Muscle layer of duodenum (tissue), 2 donors: ENCODE results near the gene B4GAT1.
"Not testable (repeated sequence)": the region's sequence is repeated elsewhere in the genome, so short reads cannot be mapped to it uniquely, and the experiment has no call there.

Source experiments
- H3K27ac ChIP-seq: one replicate; pipeline ENCODE4 v1.7.0; 2013; ENCODE audit warnings: mild to moderate bottlenecking, low read length
- H3K27me3 ChIP-seq: one replicate; pipeline ENCODE4 v1.7.0; 2013; ENCODE audit warnings: low read depth, mild to moderate bottlenecking, control low read depth, low read length
- H3K36me3 ChIP-seq, 2 donors: one replicate each; pipeline ENCODE4 v1.7.0; 2013; ENCODE audit warnings: low read length in 2 of 2, control low read depth in 1 of 2, mild to moderate bottlenecking in 1 of 2; ENCODE audit not compliant: insufficient read depth in 2 of 2, control insufficient read depth in 1 of 2
- H3K4me1 ChIP-seq, 2 donors: one replicate each; pipeline ENCODE4 v1.7.0; 2013; ENCODE audit warnings: low read length in 2 of 2, mild to moderate bottlenecking in 2 of 2, control low read depth in 1 of 2, moderate library complexity in 1 of 2; ENCODE audit not compliant: insufficient read depth in 2 of 2, control insufficient read depth in 1 of 2
- H3K4me3 ChIP-seq, 2 donors: one replicate each; pipeline ENCODE4 v1.7.0; 2013; ENCODE audit warnings: low read length in 2 of 2, low read depth in 1 of 2, mild to moderate bottlenecking in 1 of 2
- H3K9me3 ChIP-seq, 2 donors: one replicate each; pipeline ENCODE4 v1.7.0; 2013; ENCODE audit warnings: low read length in 2 of 2, control low read depth in 1 of 2, mild to moderate bottlenecking in 1 of 2; ENCODE audit not compliant: control insufficient read depth in 1 of 2
- donor health status: healthy.

B4GAT1 gene

DNA sequence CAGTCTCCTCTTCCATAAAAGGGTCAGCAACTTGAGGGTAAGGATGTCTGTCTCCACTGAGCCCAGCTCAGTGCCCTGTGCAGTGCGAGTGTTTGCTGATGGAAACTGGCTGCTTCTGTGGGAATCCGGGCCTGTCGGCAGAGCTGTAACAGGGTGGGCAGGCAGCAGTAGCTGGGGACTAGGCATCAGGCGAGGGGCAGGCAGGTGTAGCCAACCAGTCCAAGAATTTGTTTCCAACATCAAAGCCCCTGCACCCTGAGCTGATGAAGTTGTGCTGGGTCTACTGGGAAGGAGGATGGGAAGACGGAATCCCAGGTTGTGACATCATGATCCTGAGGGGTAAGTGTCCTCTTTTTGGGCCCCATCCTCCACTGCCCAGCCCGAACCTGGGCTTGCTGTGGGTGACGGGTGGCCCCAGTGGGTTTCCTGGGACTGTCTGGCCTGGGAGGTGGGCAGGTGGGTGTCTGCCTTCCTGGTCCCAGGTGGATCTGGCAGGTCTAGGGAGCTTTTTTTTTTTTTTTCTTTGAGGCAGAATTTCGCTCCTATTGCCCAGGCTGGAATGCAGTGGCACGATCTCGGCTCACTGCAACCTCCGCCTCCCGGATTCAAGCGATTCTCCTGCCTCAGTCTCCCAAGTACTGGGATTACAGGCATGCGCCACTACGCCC lies 13.1 kb upstream of the B4GAT1 start:
- Histone ChIP-seq H3K4me3 (no peak overlapping the region), H3K27me3 (no peaks in the 10 kb centered on the region), H3K27ac (no peak overlapping the region), H3K4me1 (no peaks in the 10 kb centered on the region), H3K9me3 (no peaks in the 10 kb centered on the region), H3K36me3 (no peaks in the 10 kb centered on the region)

DNA sequence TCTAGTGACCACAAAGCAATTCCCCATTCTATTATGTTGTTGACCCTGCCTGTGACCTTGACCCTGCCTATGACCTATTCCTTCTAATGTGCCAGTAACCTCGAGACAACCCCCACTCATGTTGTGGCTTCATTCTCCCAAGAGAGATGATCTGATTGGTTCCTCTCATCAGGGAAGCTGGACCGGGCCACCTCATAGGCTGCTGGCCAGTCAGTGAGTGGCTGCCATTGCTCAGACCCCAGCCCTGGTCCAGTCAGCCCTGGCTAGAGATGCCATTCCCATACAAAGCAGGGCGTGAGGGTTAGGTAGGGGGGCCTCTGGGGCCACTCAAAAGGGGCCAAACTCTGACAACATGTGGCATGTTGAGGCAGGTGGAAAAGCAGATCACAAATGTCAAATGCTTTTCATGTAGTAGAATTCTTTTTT lies 12.2 kb upstream of the B4GAT1 start:
- H3K27me3 ChIP-seq, result no peaks in the 10 kb centered on the region
- no peak overlapping the region for H3K4me3 ChIP-seq
- H3K27ac ChIP-seq, result no peak overlapping the region
- H3K9me3 ChIP-seq, result no peaks in the 10 kb centered on the region
- no peaks in the 10 kb centered on the region for H3K36me3 ChIP-seq
- no peaks in the 10 kb centered on the region for H3K4me1 ChIP-seq

DNA sequence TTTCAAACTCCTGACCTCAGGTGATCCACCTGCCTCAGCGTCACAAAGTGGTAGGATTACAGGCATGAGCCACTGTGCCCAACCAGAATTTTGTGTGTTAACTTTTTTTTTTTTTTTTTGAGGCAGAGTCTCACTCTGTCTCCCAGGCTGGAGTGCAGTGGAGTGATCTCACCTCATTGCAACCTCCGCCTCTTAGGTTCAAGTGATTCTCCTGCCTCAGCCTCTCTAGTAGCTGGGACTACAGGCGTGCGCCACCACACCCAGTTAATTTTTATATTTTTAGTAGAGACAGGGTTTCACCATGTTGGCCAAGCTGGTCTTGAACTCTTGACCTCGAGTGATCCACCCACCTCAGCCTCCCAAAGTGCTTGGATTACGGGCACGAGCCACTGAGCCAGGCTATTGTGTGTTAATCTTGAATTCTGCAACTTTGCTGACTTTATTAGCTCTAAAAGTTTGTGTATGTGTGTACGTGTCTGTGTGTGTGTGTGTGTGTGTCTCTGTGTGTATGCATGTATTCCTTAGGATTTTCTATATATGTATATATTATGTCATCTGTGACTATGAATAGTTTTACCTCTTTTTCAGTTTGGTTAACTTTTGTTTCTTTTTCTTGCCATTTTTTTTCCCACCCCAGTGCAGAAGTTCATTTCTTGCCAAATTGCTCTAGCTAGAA lies 3.3 kb upstream of the B4GAT1 start:
- not testable (repeated sequence) for H3K36me3 ChIP-seq, H3K9me3 ChIP-seq, H3K27me3 ChIP-seq, H3K4me3 ChIP-seq
- peak overlapping the region; percentile 73 for H3K27ac ChIP-seq
- peaks cover 8 to 19% of the 10 kb centered on the region in 2 donors for H3K4me1 ChIP-seq

DNA sequence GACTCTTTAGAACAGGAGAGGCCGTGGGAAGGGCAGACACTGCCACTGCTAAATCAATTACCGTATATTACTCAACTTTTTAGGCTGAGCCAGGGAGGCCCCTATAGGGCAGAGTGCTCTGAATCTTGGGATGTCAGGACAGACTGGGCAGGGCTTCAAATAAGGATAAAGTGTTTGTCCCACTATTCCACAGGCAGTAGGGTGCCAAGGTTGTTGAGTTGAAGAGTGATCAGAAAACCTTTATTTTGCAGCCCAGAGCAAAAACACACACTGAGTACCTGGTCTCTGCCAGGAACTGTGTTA lies 1.6 kb upstream of the B4GAT1 start:
- H3K27me3 ChIP-seq, result no peaks in the 10 kb centered on the region
- peaks cover 17 to 30% of the 10 kb centered on the region in 2 donors for H3K4me1 ChIP-seq
- no peaks in the 10 kb centered on the region for H3K9me3 ChIP-seq
- H3K27ac ChIP-seq, result peak overlapping the region; percentile 80
- H3K36me3 ChIP-seq, result no peaks in the 10 kb centered on the region
- no peak overlapping the region for H3K4me3 ChIP-seq

DNA sequence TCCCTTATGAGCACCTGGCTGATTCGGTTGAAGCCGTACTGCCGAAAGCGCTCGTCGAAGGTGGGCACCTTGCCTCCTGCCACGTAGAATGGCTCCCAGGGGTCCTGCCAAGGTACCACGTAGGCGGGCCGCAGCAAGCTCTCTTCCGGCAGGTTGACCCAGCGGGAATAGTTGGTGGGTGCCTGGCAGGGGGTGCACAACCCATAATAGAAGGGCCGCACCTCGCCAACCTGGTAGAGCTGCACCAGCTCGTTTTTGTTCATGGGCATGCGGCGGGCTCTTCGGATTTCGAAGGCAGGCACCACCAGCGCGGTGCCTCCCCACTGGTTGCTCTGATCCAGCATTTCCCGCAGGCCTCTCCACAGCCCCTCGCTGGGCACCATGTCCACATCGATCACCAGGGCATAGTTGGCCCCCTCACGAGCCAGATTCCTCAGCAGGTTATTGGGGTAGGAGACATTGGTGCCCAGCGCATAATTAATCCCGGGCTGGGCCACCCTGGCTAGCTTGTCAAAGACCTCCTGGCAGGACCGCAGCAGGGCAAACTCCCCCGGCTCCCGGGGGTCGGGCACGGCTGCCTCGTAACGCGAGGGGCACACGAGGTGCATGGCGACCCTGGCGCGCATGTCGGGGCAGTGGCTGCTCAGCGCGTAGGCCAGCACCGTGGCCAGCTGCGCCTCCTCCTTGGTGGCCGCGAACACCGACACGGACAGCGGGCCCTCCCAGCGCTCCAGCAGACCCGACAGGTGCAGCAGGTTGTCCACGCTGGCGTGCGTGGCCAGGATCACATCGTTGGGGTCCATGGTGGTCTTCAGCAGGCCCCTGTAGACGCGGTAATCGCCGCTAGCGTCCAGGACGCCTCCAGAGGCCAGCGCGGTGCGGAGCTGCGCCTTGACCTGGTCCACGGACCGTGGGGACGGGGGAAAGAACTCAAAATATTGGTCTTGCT lies 679 bp downstream of the B4GAT1 start:
- peaks cover 23 to 42% of the 10 kb centered on the region in 2 donors for H3K4me1 ChIP-seq
- no peaks in the 10 kb centered on the region for H3K27me3 ChIP-seq
- H3K27ac ChIP-seq, result peak overlapping the region; percentile 70

DNA sequence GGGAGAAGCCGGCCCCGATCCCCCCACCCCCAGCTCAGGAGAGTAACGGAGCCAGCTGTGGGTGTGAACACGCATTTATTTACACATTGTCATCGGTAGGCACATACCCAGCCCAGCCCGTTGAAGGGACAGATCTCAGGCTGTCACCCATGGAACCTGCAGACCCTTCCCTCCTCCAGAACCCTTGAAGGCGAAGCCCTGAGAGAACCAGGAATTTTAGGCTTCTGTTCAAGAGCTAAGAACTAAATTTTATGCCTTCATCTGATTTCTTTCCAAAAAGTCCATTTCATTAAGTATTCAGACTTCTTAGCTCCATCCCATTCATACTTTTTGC lies 2.1 kb downstream of the B4GAT1 start:
- peaks cover 23 to 42% of the 10 kb centered on the region in 2 donors for H3K4me1 ChIP-seq
- H3K27ac ChIP-seq, result peak overlapping the region; percentile 70
- peaks cover 18 to 22% of the 10 kb centered on the region in 2 donors for H3K36me3 ChIP-seq
- no peaks in the 10 kb centered on the region for H3K27me3 ChIP-seq
- H3K9me3 ChIP-seq, result no peaks in the 10 kb centered on the region
- peak overlapping the region; percentile 89 to 93 for H3K4me3 ChIP-seq

More for the DNA sequence above, 679 bp downstream of the B4GAT1 start:
- H3K4me3 ChIP-seq, result peak overlapping the region; percentile 89 to 93
- H3K9me3 ChIP-seq, result no peaks in the 10 kb centered on the region
- peaks cover 5 to 8% of the 10 kb centered on the region in 2 donors for H3K36me3 ChIP-seq

DNA sequence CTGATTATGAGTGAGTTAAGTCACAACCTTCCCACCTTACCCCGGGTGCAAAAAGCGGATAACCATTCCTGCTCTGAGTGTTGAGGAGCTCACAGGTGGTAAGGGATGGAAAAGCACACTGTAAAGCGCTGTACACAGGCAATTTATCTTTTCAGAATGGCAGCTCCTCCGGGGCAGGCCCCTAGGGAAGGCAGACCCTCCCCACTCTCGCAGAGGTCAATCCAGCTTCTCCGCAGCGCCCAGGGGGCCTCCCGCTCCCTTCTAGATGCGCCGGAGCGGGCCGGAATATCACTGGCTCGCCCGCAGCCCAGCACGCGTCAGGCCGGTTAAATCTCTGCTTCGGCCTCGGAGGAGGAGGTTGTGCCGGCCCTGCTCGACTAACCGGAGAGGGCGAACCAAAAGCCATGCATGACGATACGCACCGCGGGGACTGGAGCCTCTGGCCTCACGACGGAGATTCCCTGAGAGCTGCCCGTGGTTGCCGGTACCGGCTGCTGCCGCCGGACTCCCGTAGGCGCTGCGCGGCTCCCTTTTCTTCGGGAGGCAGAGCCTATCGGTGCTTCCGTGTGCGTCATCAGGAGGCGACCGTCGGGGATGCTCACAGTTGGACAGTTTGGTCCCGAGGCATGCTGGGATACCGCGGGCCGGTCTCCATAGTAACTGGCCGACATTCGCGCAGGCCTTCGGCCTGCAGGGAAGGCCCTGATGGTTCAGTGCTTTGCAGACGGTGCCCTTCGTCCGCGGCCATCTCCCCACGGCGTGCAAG lies 2.7 kb downstream of the B4GAT1 start, which contains the start of gene BRMS1:
Gene BRMS1 (minus strand): TSS at position 555 of the 766 bp plus-strand sequence. CDS start 2,870 bp downstream, outside the sequence.
- peaks cover 23 to 42% of the 10 kb centered on the region in 2 donors for H3K4me1 ChIP-seq
- H3K27ac ChIP-seq, result peak within 1 kb of the TSS; percentile 70
- peaks cover 24 to 28% of the 10 kb centered on the region in 2 donors for H3K36me3 ChIP-seq
- peak within 1 kb of the TSS; percentile 89 to 93 for H3K4me3 ChIP-seq
- H3K9me3 ChIP-seq, result no peaks in the 10 kb centered on the region
- no peaks in the 10 kb centered on the region for H3K27me3 ChIP-seq

DNA sequence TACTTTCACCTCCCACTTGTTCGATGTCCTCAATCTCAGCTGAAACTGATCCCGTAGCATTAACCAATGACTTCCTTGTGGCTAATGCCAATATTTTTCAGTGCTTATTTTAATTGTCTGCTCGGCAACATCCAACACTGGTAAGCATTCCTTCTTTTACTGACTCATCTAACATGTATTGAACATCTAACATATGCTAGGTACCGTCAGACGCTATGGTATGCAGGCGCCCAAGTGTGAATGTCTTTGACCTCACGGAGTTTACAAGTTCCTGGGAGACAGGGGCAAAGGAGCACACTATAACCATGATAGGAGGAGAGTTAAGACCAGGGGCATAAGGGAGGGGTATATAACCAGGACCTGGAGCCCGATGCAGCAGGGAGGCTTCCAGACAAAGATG lies 4.3 kb downstream of the B4GAT1 start:
- Histone ChIP-seq H3K4me1 (peaks cover 23 to 40% of the 10 kb centered on the region in 2 donors), H3K27ac (no peak overlapping the region)

DNA sequence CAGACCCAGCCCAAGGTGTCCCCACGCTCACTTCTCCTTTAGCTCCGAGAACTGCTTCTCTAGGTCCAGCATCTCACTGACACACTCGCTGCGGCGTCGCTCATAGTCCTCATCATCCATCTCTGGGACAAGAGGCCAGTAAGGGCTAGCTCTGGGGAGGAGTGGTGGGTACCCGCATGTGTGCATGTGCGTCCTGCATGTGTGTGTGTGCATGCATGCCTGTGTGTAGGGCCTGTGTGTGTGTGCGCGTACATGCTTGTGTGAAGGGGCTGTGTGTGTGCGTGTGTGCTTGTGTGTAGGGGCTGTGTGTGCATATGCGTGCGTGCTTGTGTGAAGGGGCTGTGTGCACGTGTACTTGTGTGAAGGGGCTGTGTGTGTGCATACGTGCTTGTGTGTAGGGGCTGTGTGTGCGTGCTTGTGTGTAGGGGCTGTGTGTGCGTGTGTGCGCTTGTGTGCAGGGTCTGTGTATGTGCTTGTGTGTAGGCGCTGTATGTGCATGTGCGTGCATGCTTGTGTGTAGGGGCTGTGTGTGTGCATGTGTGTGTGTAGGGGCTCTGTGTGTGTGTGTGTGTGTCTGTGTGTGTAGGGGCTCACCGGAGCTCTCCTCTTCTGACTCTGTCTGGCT lies 5.8 kb downstream of the B4GAT1 start:
- peaks cover 33 to 51% of the 10 kb centered on the region in 2 donors for H3K36me3 ChIP-seq

More for the DNA sequence above, 4.3 kb downstream of the B4GAT1 start:
- H3K4me3 ChIP-seq, result no peak overlapping the region
- H3K27me3 ChIP-seq, result no peaks in the 10 kb centered on the region
- H3K9me3 ChIP-seq, result no peaks in the 10 kb centered on the region
- peaks cover 33 to 43% of the 10 kb centered on the region in 2 donors for H3K36me3 ChIP-seq

DNA sequence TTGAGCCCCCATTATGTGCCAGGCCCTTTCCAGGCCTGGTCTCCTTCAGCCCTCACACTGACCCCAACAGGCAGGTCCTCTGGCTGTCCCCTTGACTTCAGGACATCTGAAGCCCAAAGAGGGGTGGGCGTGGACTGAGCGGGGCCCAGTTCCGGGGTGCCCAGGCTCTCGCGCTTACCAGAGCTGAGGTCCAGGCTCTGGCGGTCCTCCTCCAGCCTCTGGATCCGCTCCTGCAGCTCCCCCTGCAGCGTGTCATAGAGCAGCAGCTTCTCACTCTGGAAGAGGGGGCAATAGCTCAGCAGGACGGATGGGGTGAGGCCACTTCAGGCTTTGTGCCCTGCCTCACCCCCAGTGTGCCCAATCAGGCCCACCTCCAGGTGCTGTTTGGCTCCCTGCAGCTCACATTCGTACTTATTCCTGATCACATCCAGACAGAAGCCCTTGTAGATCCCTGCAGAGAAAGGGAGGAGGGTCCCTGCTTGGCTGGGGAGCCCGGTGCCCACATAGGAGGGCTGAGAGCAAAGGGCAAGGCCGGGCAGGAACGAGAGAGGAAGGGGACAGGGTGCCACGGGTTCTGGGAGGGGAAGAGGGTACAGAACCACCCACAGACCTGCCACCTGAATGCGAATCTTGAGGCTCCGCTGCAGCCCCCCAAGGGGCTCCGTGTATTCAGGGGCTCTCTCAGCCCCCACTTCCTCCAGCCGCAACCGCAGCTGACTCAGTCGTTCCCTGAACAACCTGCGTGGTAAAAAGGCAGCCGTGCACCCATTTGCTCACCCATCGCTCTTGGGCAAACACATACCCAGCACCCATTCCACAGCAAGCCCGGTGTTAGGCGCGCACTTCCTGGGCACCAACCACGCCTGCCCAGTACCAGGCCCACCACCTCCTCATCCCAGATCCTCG lies 6.6 kb downstream of the B4GAT1 start:
- no peak overlapping the region for H3K27ac ChIP-seq
- H3K9me3 ChIP-seq, result no peaks in the 10 kb centered on the region
- H3K36me3 ChIP-seq, result peaks cover 33 to 51% of the 10 kb centered on the region in 2 donors
- peaks cover 22 to 39% of the 10 kb centered on the region in 2 donors for H3K4me1 ChIP-seq
- H3K27me3 ChIP-seq, result no peaks in the 10 kb centered on the region
- H3K4me3 ChIP-seq, result no peak overlapping the region

More for the DNA sequence above, 5.8 kb downstream of the B4GAT1 start:
- H3K27ac ChIP-seq, result no peak overlapping the region
- H3K9me3 ChIP-seq, result no peaks in the 10 kb centered on the region
- H3K27me3 ChIP-seq, result no peaks in the 10 kb centered on the region
- H3K4me3 ChIP-seq, result no peak overlapping the region
- peaks cover 26 to 39% of the 10 kb centered on the region in 2 donors for H3K4me1 ChIP-seq
